Trophoblast cell (in vitro differentiated cells and primary cell): ENCODE data around the gene FIGNL1.
"Not testable (repeated sequence)": the region's sequence is repeated elsewhere in the genome, so short reads cannot be mapped to it uniquely, and the experiment has no call there.

Experiments
- DNase-seq, 2 donors: peaks; one replicate each; pipeline ENCODE4 v3.0.0-alpha.2; 2016
- H2AFZ ChIP-seq: 2 replicates; pipeline ENCODE4 v1.6.1; 2013; ENCODE audit warnings: low read length, moderate library complexity, mild to moderate bottlenecking; ENCODE audit not compliant: insufficient read depth, poor library complexity
- H2AK5ac ChIP-seq: 2 replicates; pipeline ENCODE4 v1.6.1; 2013; ENCODE audit warnings: mild to moderate bottlenecking, low read length
- H2BK120ac ChIP-seq: 2 replicates; pipeline ENCODE4 v1.6.1; 2013; ENCODE audit warnings: low read length, mild to moderate bottlenecking, moderate library complexity; ENCODE audit not compliant: insufficient read depth, poor library complexity
- H2BK12ac ChIP-seq: 2 replicates; pipeline ENCODE4 v1.6.1; 2013; ENCODE audit warnings: mild to moderate bottlenecking, low read length, moderate library complexity
- H2BK5ac ChIP-seq: 2 replicates; pipeline ENCODE4 v1.6.1; 2013; ENCODE audit warnings: low read length, low read depth, moderate library complexity, mild to moderate bottlenecking; ENCODE audit not compliant: poor library complexity
- H3K14ac ChIP-seq: 2 replicates; pipeline ENCODE4 v1.6.1; 2013; ENCODE audit warnings: mild to moderate bottlenecking, low read length
- H3K18ac ChIP-seq: 2 replicates; pipeline ENCODE4 v1.6.1; 2013; ENCODE audit warnings: mild to moderate bottlenecking, low read length
- H3K23ac ChIP-seq: 2 replicates; pipeline ENCODE4 v1.6.1; 2013; ENCODE audit warnings: low read length
- H3K27ac ChIP-seq: 2 replicates; pipeline ENCODE4 v1.5.1; 2013; ENCODE audit warnings: low read depth, mild to moderate bottlenecking, inconsistent platforms, low read length, moderate library complexity
- H3K27me3 ChIP-seq: 2 replicates; pipeline ENCODE4 v1.6.1; 2013; ENCODE audit warnings: inconsistent platforms, mild to moderate bottlenecking, low read length, moderate library complexity; ENCODE audit not compliant: insufficient read depth
- H3K36me3 ChIP-seq, 2 experiments: 1 replicate in 1 of 2; 2 replicates in 1 of 2; pipeline ENCODE4 v1.6.1; 2013; ENCODE audit warnings: low read length in 2 of 2, mild to moderate bottlenecking in 2 of 2, moderate library complexity in 1 of 2; ENCODE audit not compliant: insufficient read depth in 2 of 2, control insufficient read depth in 1 of 2
- H3K4ac ChIP-seq: 2 replicates; pipeline ENCODE4 v1.6.1; 2013; ENCODE audit warnings: low read depth, mild to moderate bottlenecking, low read length, moderate library complexity
- H3K4me1 ChIP-seq, 2 experiments: 1 replicate in 1 of 2; 2 replicates in 1 of 2; pipeline ENCODE4 v1.6.1; 2013; ENCODE audit warnings: low read length in 2 of 2, mild to moderate bottlenecking in 2 of 2, moderate library complexity in 1 of 2; ENCODE audit not compliant: insufficient read depth in 2 of 2, control insufficient read depth in 1 of 2
- H3K4me2 ChIP-seq: 2 replicates; pipeline ENCODE4 v1.6.1; 2013; ENCODE audit warnings: inconsistent platforms, mild to moderate bottlenecking, low read length, moderate library complexity
- H3K4me3 ChIP-seq: 2 replicates; pipeline ENCODE4 v1.5.1; 2013; ENCODE audit warnings: mild to moderate bottlenecking, low read depth, low read length, inconsistent platforms
- H3K79me1 ChIP-seq: one replicate; pipeline ENCODE4 v1.6.1; 2013; ENCODE audit warnings: low read length
- H3K79me2 ChIP-seq: 2 replicates; pipeline ENCODE4 v1.6.1; 2013; ENCODE audit warnings: low read length, mild to moderate bottlenecking; ENCODE audit not compliant: control insufficient read depth, insufficient read depth, poor library complexity
- H3K9ac ChIP-seq: 2 replicates; pipeline ENCODE4 v1.6.1; 2013; ENCODE audit warnings: mild to moderate bottlenecking, low read length
- H3K9me3 ChIP-seq: 2 replicates; pipeline ENCODE4 v1.6.1; 2013; ENCODE audit warnings: low read depth, mild to moderate bottlenecking, control low read depth, inconsistent platforms, low read length; ENCODE audit not compliant: insufficient read depth
- H4K12ac ChIP-seq: 2 replicates; pipeline ENCODE4 v1.6.1; 2013; ENCODE audit warnings: low read depth, mild to moderate bottlenecking, low read length, moderate library complexity
- H4K8ac ChIP-seq: 2 replicates; pipeline ENCODE4 v1.6.1; 2013; ENCODE audit warnings: low read depth, mild to moderate bottlenecking, low read length, moderate library complexity
- H4K91ac ChIP-seq: one replicate; pipeline ENCODE4 v1.6.1; 2013; ENCODE audit warnings: low read depth, mild to moderate bottlenecking, low read length, moderate library complexity
- WGBS: extraction: QIAGEN DNeasy Blood & Tissue Kit; methylation state at CpG from one replicate; pipeline ENCODE4 v1.1.7; 2013; ENCODE audit warnings: missing lambda C conversion rate; ENCODE audit not compliant: insufficient read length, insufficient coverage; ENCODE audit errors: extremely low coverage; 5-methylcytosine and 5-hydroxymethylcytosine counted together

The FIGNL1 gene

DNA sequence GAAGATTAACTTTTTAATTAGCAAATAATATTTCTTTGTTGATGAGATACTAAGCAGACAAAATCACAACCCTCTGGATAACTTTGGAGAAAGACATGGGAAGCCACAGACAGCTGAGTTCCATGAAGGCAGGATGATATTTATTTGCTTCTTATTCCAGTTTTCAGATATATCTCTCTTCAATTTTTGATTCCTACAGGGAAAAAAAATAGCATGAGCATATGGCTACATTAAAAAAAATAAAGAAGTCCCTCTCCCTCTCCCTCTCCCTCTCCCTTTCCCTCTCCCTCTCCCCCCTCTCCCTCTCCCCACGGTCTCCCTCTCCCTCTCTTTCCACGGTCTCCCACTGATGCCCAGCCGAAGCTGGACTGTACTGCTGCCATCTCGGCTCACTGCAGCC, 8.5 kb upstream of the FIGNL1 start:
- not testable (repeated sequence) for H3K23ac ChIP-seq, H2AFZ ChIP-seq, DNase-seq, H2AK5ac ChIP-seq, H3K4me2 ChIP-seq, H3K14ac ChIP-seq, H4K12ac ChIP-seq, H2BK120ac ChIP-seq, H3K36me3 ChIP-seq, H3K79me1 ChIP-seq, H3K4me3 ChIP-seq, H3K9me3 ChIP-seq, H4K8ac ChIP-seq, H3K27me3 ChIP-seq, H3K4me1 ChIP-seq, H2BK12ac ChIP-seq, H3K9ac ChIP-seq, H3K4ac ChIP-seq, H3K79me2 ChIP-seq, H4K91ac ChIP-seq, H3K18ac ChIP-seq, H2BK5ac ChIP-seq, H3K27ac ChIP-seq
- no CpG with 5 or more reads among the region's 4 CpGs for WGBS

DNA sequence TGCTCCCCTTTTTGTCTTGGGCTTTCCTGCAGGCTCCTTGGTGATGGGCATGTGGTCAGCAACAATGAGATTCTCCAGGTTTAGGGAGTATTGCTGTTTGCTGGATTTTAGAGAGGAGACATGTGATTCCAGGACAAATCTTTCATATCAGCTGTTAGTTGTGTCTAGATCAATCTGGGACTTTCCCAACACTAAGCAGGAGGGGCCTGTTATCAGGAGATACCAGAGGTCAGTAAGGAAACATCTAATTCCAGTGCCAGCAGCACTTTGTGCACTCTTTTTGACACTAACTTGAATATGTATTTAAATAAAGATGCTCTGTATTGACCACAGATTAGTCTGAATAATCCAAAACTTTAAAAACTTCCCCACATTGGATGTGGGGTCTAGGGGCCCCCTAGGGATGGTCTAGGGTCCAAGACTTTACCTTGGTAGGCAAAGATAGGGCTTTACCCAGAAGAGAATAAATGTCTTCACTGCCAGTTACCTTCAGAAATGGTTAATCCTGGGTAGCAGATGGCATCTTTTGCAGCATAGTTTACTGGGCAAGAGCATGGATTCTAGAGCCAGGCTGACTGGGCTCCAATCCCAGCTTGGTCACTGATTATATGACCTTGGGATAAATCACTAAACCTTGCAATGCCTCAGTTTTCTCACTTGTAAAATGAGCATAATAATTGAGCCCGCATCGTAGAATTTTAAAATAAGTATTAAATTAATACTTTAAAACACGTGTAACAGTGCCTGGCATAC, 6.4 kb upstream of the FIGNL1 start:
- Histone ChIP-seq H2BK120ac (no peak overlapping the region), H3K27ac (no peak overlapping the region), H3K23ac (no peak overlapping the region), H3K79me1 (no peaks in the 10 kb centered on the region), H2BK5ac (no peak overlapping the region), H3K4ac (no peak overlapping the region), H2AK5ac (no peak overlapping the region), H4K8ac (no peak overlapping the region), H3K27me3 (no peaks in the 10 kb centered on the region), H2AFZ (no peak overlapping the region), H4K91ac (no peak overlapping the region), H3K14ac (no peak overlapping the region), H3K4me3 (no peak overlapping the region), H3K4me1 (no peaks in the 10 kb centered on the region), H3K18ac (no peak overlapping the region), H3K4me2 (no peak overlapping the region), H4K12ac (no peak overlapping the region), H2BK12ac (no peak overlapping the region), H3K36me3 (no peaks in the 10 kb centered on the region), H3K9me3 (peaks cover 2% of the 10 kb centered on the region), H3K79me2 (no peaks in the 10 kb centered on the region), H3K9ac (no peak overlapping the region)
- DNase-seq, result no peak
- no CpG with 5 or more reads among the region's 3 CpGs for WGBS

DNA sequence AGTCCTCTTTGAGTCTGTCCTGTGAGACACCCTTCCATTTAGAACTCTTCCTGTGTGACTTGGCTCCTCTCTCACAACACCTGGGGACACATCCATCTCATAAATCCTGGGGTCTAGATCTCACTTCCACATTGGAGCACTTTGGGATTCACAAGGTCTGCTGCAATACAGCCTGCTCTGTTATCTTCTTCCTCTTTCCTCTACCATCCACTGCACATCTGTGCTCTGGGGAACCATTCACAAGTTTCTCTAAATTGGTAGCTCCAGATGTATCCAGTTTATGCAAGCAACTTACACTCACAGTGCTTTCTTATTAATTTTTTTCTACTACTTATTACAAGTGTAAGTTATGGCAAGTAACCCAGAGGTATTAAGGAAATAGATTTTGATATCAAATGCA, 5.5 kb upstream of the FIGNL1 start:
- Histone ChIP-seq H2BK5ac (no peak overlapping the region), H2BK12ac (no peak overlapping the region), H3K14ac (no peak overlapping the region), H4K8ac (no peak overlapping the region), H3K36me3 (no peaks in the 10 kb centered on the region), H3K9me3 (peaks cover 2% of the 10 kb centered on the region), H3K18ac (no peak overlapping the region), H3K4ac (no peak overlapping the region), H3K4me3 (no peak overlapping the region), H3K4me2 (no peak overlapping the region), H3K9ac (no peak overlapping the region), H3K27me3 (no peaks in the 10 kb centered on the region), H3K4me1 (peaks cover 1 to 2% of the 10 kb centered on the region in 2 experiments), H4K12ac (no peak overlapping the region), H3K27ac (no peak overlapping the region), H4K91ac (no peak overlapping the region), H2AK5ac (no peak overlapping the region), H3K79me2 (no peaks in the 10 kb centered on the region), H3K79me1 (no peaks in the 10 kb centered on the region), H3K23ac (no peak overlapping the region), H2AFZ (no peak overlapping the region), H2BK120ac (no peak overlapping the region)
- no peak for DNase-seq

- Histone ChIP-seq H3K4me3 (no peak overlapping the region), H4K12ac (no peak overlapping the region)
Observed at GRCh38 chr7:50454968-50455367, 4.8 kb upstream of the FIGNL1 start.

More at GRCh38 chr7:50454968-50455367, 4.8 kb upstream of the FIGNL1 start:
- Histone ChIP-seq H3K9ac (no peak overlapping the region), H3K27ac (no peak overlapping the region), H2BK120ac (no peak overlapping the region), H3K23ac (no peak overlapping the region), H2AK5ac (no peak overlapping the region), H4K8ac (no peak overlapping the region), H3K27me3 (no peaks in the 10 kb centered on the region), H3K14ac (no peak overlapping the region), H3K9me3 (peaks cover 2% of the 10 kb centered on the region), H2BK5ac (no peak overlapping the region), H3K4me1 (peaks cover 4 to 5% of the 10 kb centered on the region in 2 experiments), H2AFZ (no peak overlapping the region), H4K91ac (no peak overlapping the region), H3K79me1 (peaks cover 1% of the 10 kb centered on the region), H2BK12ac (no peak overlapping the region), H3K18ac (no peak overlapping the region), H3K4me2 (no peak overlapping the region), H3K4ac (no peak overlapping the region), H3K79me2 (peaks cover 3% of the 10 kb centered on the region), H3K36me3 (no peaks in the 10 kb centered on the region)
- WGBS, result no CpG with 5 or more reads among the region's 5 CpGs
- DNase-seq, result no peak
